ENCODE measurements around the gene PLA2G1B.

DNA sequence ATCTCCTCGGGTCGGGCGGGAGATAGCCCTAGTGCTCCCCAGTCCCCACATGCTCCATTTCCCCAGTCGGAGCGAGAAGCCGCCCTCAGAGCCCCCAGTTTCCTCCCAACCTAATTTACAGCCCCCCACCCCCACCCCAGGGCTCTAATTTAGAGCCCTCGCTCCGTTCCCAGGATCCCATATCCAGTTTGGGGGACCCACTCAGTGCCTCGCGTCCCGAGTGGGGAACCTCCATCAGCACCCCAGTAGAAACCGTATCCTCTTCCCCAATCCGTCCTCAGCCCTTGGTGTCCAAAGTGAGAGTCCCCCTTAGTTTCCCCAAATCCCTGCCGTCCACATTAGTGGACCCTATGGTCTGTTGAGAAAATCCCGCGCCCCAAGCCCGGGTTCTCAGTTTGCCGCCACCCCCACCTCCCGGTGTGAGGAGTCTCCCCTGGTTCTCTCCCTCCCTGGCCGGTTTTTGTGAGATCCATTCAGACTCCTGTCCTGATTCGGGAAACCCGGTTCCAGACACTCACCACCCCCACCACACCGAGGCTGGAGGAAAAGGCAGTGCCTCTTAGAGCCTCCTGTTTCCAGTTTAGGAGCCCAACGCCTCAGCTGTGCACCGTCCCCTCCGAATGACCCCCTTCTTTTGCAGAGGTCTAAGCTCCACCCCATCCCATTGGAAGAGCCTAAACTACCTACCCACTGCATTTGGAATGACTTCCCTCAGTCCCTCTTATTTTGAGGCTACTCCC, 42.2 kb upstream of the PLA2G1B start:
- TF ChIP-seq, protein P1, sequence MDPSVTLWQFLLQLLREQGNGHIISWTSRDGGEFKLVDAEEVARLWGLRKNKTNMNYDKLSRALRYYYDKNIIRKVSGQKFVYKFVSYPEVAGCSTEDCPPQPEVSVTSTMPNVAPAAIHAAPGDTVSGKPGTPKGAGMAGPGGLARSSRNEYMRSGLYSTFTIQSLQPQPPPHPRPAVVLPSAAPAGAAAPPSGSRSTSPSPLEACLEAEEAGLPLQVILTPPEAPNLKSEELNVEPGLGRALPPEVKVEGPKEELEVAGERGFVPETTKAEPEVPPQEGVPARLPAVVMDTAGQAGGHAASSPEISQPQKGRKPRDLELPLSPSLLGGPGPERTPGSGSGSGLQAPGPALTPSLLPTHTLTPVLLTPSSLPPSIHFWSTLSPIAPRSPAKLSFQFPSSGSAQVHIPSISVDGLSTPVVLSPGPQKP (CRISPR knock-in tag; IDR thresholded peaks at IDR 0.05), result no peak
- TF ChIP-seq ZNF12 (CRISPR knock-in tag; IDR thresholded peaks at IDR 0.05), result no peak
- TF ChIP-seq GATAD2A (IDR thresholded peaks at IDR 0.05), result no peak
- TF ChIP-seq, protein P2, sequence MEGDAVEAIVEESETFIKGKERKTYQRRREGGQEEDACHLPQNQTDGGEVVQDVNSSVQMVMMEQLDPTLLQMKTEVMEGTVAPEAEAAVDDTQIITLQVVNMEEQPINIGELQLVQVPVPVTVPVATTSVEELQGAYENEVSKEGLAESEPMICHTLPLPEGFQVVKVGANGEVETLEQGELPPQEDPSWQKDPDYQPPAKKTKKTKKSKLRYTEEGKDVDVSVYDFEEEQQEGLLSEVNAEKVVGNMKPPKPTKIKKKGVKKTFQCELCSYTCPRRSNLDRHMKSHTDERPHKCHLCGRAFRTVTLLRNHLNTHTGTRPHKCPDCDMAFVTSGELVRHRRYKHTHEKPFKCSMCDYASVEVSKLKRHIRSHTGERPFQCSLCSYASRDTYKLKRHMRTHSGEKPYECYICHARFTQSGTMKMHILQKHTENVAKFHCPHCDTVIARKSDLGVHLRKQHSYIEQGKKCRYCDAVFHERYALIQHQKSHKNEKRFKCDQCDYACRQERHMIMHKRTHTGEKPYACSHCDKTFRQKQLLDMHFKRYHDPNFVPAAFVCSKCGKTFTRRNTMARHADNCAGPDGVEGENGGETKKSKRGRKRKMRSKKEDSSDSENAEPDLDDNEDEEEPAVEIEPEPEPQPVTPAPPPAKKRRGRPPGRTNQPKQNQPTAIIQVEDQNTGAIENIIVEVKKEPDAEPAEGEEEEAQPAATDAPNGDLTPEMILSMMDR (IDR thresholded peaks at IDR 0.05 in 2 of 3, conservative IDR thresholded peaks at IDR 0.05 in 1 of 3; ENCODE audit: insufficient read depth in 2 of 3, low read depth in 1 of 3, low read length in 3 of 3), result no peak
- TF ChIP-seq, protein P3, sequence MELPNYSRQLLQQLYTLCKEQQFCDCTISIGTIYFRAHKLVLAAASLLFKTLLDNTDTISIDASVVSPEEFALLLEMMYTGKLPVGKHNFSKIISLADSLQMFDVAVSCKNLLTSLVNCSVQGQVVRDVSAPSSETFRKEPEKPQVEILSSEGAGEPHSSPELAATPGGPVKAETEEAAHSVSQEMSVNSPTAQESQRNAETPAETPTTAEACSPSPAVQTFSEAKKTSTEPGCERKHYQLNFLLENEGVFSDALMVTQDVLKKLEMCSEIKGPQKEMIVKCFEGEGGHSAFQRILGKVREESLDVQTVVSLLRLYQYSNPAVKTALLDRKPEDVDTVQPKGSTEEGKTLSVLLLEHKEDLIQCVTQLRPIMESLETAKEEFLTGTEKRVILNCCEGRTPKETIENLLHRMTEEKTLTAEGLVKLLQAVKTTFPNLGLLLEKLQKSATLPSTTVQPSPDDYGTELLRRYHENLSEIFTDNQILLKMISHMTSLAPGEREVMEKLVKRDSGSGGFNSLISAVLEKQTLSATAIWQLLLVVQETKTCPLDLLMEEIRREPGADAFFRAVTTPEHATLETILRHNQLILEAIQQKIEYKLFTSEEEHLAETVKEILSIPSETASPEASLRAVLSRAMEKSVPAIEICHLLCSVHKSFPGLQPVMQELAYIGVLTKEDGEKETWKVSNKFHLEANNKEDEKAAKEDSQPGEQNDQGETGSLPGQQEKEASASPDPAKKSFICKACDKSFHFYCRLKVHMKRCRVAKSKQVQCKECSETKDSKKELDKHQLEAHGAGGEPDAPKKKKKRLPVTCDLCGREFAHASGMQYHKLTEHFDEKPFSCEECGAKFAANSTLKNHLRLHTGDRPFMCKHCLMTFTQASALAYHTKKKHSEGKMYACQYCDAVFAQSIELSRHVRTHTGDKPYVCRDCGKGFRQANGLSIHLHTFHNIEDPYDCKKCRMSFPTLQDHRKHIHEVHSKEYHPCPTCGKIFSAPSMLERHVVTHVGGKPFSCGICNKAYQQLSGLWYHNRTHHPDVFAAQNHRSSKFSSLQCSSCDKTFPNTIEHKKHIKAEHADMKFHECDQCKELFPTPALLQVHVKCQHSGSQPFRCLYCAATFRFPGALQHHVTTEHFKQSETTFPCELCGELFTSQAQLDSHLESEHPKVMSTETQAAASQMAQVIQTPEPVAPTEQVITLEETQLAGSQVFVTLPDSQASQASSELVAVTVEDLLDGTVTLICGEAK (IDR thresholded peaks at IDR 0.05), result no peak
- TF ChIP-seq, protein P3 (CRISPR knock-in tag; IDR thresholded peaks at IDR 0.05), result no peak

All from K562 (cell line).